Lung microvascular endothelial cell (primary cell): ENCODE data around the gene KRTAP10-12. TPM values are rescaled to one million over a fixed set of nuclear protein-coding genes. Genes with fewer than 3 reads are reported as not detected.

ENCODE experiments used
- DNase-seq, 2 donors: peaks; one replicate each; pipeline versions ENCODE4 v3.0.0 to v3.0.0-alpha.2; 2010; ENCODE audit warnings: low read depth in 2 of 2
- total RNA-seq: library from RNA; depleted of rRNA; stranded (reverse); fragments of >200 nt; gene quantifications from 2 replicates; pipeline ENCODE4 v1.2.1, GENCODE V29; 2014

Gene KRTAP10-12
- total RNA-seq, 1 donor from 2014 or later = not detected

- DNase-seq = no peak
Observed at GRCh38 chr21:44732263-44732662, 35.3 kb downstream of the KRTAP10-12 start.

GRCh38 chr21:44732956-44733355 is 36.0 kb downstream of the KRTAP10-12 start:
- DNase-seq = no peak

GRCh38 chr21:44734026-44734745 is 37.2 kb downstream of the KRTAP10-12 start:
- no peak for DNase-seq

GRCh38 chr21:44734841-44735240 is 37.9 kb downstream of the KRTAP10-12 start:
- DNase-seq = no peak

- no peak for DNase-seq
Observed at GRCh38 chr21:44735821-44736220, 38.8 kb downstream of the KRTAP10-12 start.

GRCh38 chr21:44736291-44737004 is 39.5 kb downstream of the KRTAP10-12 start:
- DNase-seq = peak; percentile 40 to 74

- DNase-seq = no peak
Observed at GRCh38 chr21:44737706-44738354, 40.9 kb downstream of the KRTAP10-12 start.

GRCh38 chr21:44738621-44739020 is 41.6 kb downstream of the KRTAP10-12 start:
- DNase-seq = no peak

GRCh38 chr21:44739316-44739715 is 42.3 kb downstream of the KRTAP10-12 start:
- DNase-seq = no peak

GRCh38 chr21:44740742-44741141 is 43.8 kb downstream of the KRTAP10-12 start:
- DNase-seq = no peak

GRCh38 chr21:44741921-44742320 is 44.9 kb downstream of the KRTAP10-12 start:
- DNase-seq = no peak

- DNase-seq = peak; percentile 24 to 44
Observed at GRCh38 chr21:44742418-44743153, 45.6 kb downstream of the KRTAP10-12 start.

Other genes starting within 250 kb of the KRTAP10-12 start
- gene LRRC3, start 241.7 kb upstream of the KRTAP10-12 start, total RNA-seq = 0.65 and 0.99 TPM in 2 replicates
- gene KRTAP10-1, start 157.0 kb upstream of the KRTAP10-12 start, total RNA-seq = not detected in 2 replicates
- not detected in 2 replicates for gene KRTAP10-2, start 145.7 kb upstream of the KRTAP10-12 start, total RNA-seq
- not detected in 2 replicates for gene KRTAP10-3, start 138.4 kb upstream of the KRTAP10-12 start, total RNA-seq
- not detected in 2 replicates for gene KRTAP10-4, start 123.4 kb upstream of the KRTAP10-12 start, total RNA-seq
- not detected in 2 replicates for gene KRTAP10-5, start 116.6 kb upstream of the KRTAP10-12 start, total RNA-seq
- not detected in 2 replicates for gene KRTAP10-6, start 104.7 kb upstream of the KRTAP10-12 start, total RNA-seq
- gene KRTAP10-7, start 96.6 kb upstream of the KRTAP10-12 start, total RNA-seq = not detected in 2 replicates
- not detected in 2 replicates for gene KRTAP10-8, start 85.1 kb upstream of the KRTAP10-12 start, total RNA-seq
- not detected in 2 replicates for gene KRTAP10-9, start 70.1 kb upstream of the KRTAP10-12 start, total RNA-seq
- not detected in 2 replicates for gene KRTAP10-10, start 59.8 kb upstream of the KRTAP10-12 start, total RNA-seq
- not detected in 2 replicates for gene KRTAP10-11, start 50.8 kb upstream of the KRTAP10-12 start, total RNA-seq
- not detected in 2 replicates for gene KRTAP12-4, start 42.5 kb upstream of the KRTAP10-12 start, total RNA-seq
- gene KRTAP12-3, start 39.2 kb upstream of the KRTAP10-12 start, total RNA-seq = not detected in 2 replicates
- gene KRTAP12-2, start 30.2 kb upstream of the KRTAP10-12 start, total RNA-seq = not detected in 2 replicates
- not detected in 2 replicates for gene KRTAP12-1, start 15.0 kb upstream of the KRTAP10-12 start, total RNA-seq
- gene TSPEAR, start 14.4 kb downstream of the KRTAP10-12 start, total RNA-seq = under 0.01 TPM in 2 replicates
- 73.9 and 92.3 TPM in 2 replicates for gene UBE2G2, start 104.6 kb downstream of the KRTAP10-12 start, total RNA-seq
- 68.7 and 70.0 TPM in 2 replicates for gene SUMO3, start 120.9 kb downstream of the KRTAP10-12 start, total RNA-seq
- gene PTTG1IP, start 176.5 kb downstream of the KRTAP10-12 start, total RNA-seq = 291 and 379 TPM in 2 replicates
- 0.20 and 0.22 TPM in 2 replicates for gene ITGB2, start 223.7 kb downstream of the KRTAP10-12 start, total RNA-seq
- 16.3 and 19.8 TPM in 2 replicates for gene SLX9, start 242.9 kb downstream of the KRTAP10-12 start, total RNA-seq